Adrenal gland (tissue), 5 donors: ENCODE measurements around the gene ESPNL.

Experiments
- CTCF ChIP-seq, 6 experiments: fragments of 450-650 bp in 4 of 6; fragments of 200-600 bp in 2 of 6; sonication (generic) in 1 of 6; IDR thresholded peaks; 1 replicate in 5 of 6; 2 replicates in 1 of 6; pipeline versions ENCODE4 v1.5.1 to v1.8.0; 2016 to 2021; ENCODE audit warnings: antibody characterized with exemption in 6 of 6, mild to moderate bottlenecking in 2 of 6, moderate library complexity in 1 of 6
- POLR2A ChIP-seq, 2 donors: fragments of 450-650 bp; IDR thresholded peaks; one replicate each; pipeline ENCODE4 v1.6.1; 2017; ENCODE audit warnings: antibody characterized with exemption in 2 of 2, mild to moderate bottlenecking in 2 of 2, moderate library complexity in 1 of 2
- donor health status: DM: no; HTN: no; CAD: no.

GRCh38 chr2:238159661-238160205 lies 59.6 kb downstream of the ESPNL start:
- TF ChIP-seq CTCF (IDR thresholded peaks at IDR 0.05) (no peak), POLR2A (IDR thresholded peaks at IDR 0.05) (no peak)
